MCF 10A (cell line): ENCODE data around the gene SRPK3. TPM values are rescaled to one million over a fixed set of nuclear protein-coding genes. Genes with fewer than 3 reads are reported as not detected.
"Not testable (repeated sequence)": the region's sequence is repeated elsewhere in the genome, so short reads cannot be mapped to it uniquely, and the experiment has no call there.

ENCODE experiments used
- BruUV-seq: library from RNA; stranded (reverse); fragments of 400-500 nt; replicated peaks from 2 replicates; lab custom pipeline; 2021; lab: Mats Ljungman, UMichigan
- CTCF ChIA-PET: fragments of 300-600 bp; sonication (Branson Sonifier 250); formaldehyde crosslinking; extraction: SDS; loops from one replicate; lab custom pipeline; 2021; ENCODE audit warnings: antibody characterized with exemption, inconsistent platforms; lab: Yijun Ruan, JAX
- POLR2A ChIA-PET: fragments of 300-600, 350-650 bp; sonication (Branson Sonifier 250); formaldehyde crosslinking; extraction: SDS; loops from one replicate; lab custom pipeline; 2020; ENCODE audit warnings: antibody characterized with exemption, inconsistent platforms; lab: Yijun Ruan, JAX
- DNase-seq: peaks from one replicate; pipeline ENCODE4 v3.0.0-alpha.2; 2018; ENCODE audit not compliant: unreplicated experiment
- H3K27ac Mint-ChIP-seq: one replicate; pipeline ENCODE4 v1.8.0; 2022; ENCODE audit warnings: mild to moderate bottlenecking, low read depth, mixed read lengths; ENCODE audit not compliant: unreplicated experiment
- H3K27me3 Mint-ChIP-seq: one replicate; pipeline ENCODE4 v1.8.0; 2022; ENCODE audit warnings: mixed read lengths; ENCODE audit not compliant: insufficient read depth, unreplicated experiment
- H3K36me3 Mint-ChIP-seq: one replicate; pipeline ENCODE4 v1.8.0; 2022; ENCODE audit warnings: mild to moderate bottlenecking, moderate library complexity, mixed read lengths; ENCODE audit not compliant: insufficient read depth, unreplicated experiment
- H3K4me1 Mint-ChIP-seq: one replicate; pipeline ENCODE4 v1.8.0; 2022; ENCODE audit warnings: mixed read lengths; ENCODE audit not compliant: insufficient read depth, unreplicated experiment
- H3K4me3 Mint-ChIP-seq: one replicate; pipeline ENCODE4 v1.8.0; 2022; ENCODE audit warnings: mild to moderate bottlenecking, moderate library complexity, mixed read lengths; ENCODE audit not compliant: unreplicated experiment
- H3K9me3 Mint-ChIP-seq: one replicate; pipeline ENCODE4 v1.8.0; 2022; ENCODE audit warnings: mixed read lengths; ENCODE audit not compliant: unreplicated experiment
- CTCF ChIP-seq: fragments of 200-600 bp; IDR thresholded peaks from one replicate; pipeline ENCODE4 v1.8.0; 2022; ENCODE audit warnings: antibody characterized with exemption, mild to moderate bottlenecking; ENCODE audit not compliant: unreplicated experiment
- intact Hi-C: fragments of 100-400 bp; cut with micrococcal nuclease; formaldehyde crosslinking; loops from 2 replicates; pipeline ENCODE4 v1.14.1; 2022
- total RNA-seq: library from RNA; stranded (reverse); gene quantifications from 2 replicates; pipeline ENCODE4 v1.2.3, GENCODE V29; 2022

Gene SRPK3
- total RNA-seq, 1 experiment from 2014 or later: not detected

GRCh38 chrX:153740631-153741222 lies 40.1 kb upstream of the SRPK3 start:
- POLR2A ChIA-PET: no interaction called here
- CTCF ChIA-PET: no interaction called here
- Mint-ChIP-seq H3K36me3 (peaks cover 8% of the 10 kb centered on the region), H3K4me1 (no peaks in the 10 kb centered on the region), H3K9me3 (peaks cover 2% of the 10 kb centered on the region), H3K27me3 (peaks cover under 1% of the 10 kb centered on the region), H3K4me3 (no peak overlapping the region), H3K27ac (no peak overlapping the region)
- no TSS peak for BruUV-seq
- intact Hi-C loops: no loop called here
- no peak for TF ChIP-seq CTCF
- DNase-seq: no peak

GRCh38 chrX:153741446-153741845 lies 39.4 kb upstream of the SRPK3 start:
- no peak overlapping the region for H3K27ac Mint-ChIP-seq
- BruUV-seq: no TSS peak
- CTCF ChIA-PET: no interaction called here
- H3K9me3 Mint-ChIP-seq: no peaks in the 10 kb centered on the region
- no peak for DNase-seq
- H3K27me3 Mint-ChIP-seq: peaks cover 8% of the 10 kb centered on the region
- H3K36me3 Mint-ChIP-seq: peaks cover 8% of the 10 kb centered on the region
- intact Hi-C loops: no loop called here
- no peak overlapping the region for H3K4me3 Mint-ChIP-seq
- H3K4me1 Mint-ChIP-seq: no peaks in the 10 kb centered on the region
- POLR2A ChIA-PET: no interaction called here
- TF ChIP-seq CTCF: no peak

GRCh38 chrX:153742111-153742510 lies 38.7 kb upstream of the SRPK3 start:
- H3K9me3 Mint-ChIP-seq, H3K4me1 Mint-ChIP-seq, intact Hi-C loops: not testable (repeated sequence)

GRCh38 chrX:153742796-153743467 lies 37.9 kb upstream of the SRPK3 start:
- H3K9me3 Mint-ChIP-seq, H3K4me3 Mint-ChIP-seq, POLR2A ChIA-PET, DNase-seq, H3K4me1 Mint-ChIP-seq, BruUV-seq, H3K36me3 Mint-ChIP-seq, H3K27ac Mint-ChIP-seq, CTCF ChIA-PET, intact Hi-C loops: not testable (repeated sequence)
- peaks cover 11% of the 10 kb centered on the region for H3K27me3 Mint-ChIP-seq

More at GRCh38 chrX:153742111-153742510, 38.7 kb upstream of the SRPK3 start:
- H3K27ac Mint-ChIP-seq, DNase-seq, H3K36me3 Mint-ChIP-seq, POLR2A ChIA-PET, BruUV-seq, CTCF ChIA-PET, H3K4me3 Mint-ChIP-seq: not testable (repeated sequence)
- H3K27me3 Mint-ChIP-seq: peaks cover 11% of the 10 kb centered on the region

- H3K36me3 Mint-ChIP-seq, H3K4me3 Mint-ChIP-seq, H3K4me1 Mint-ChIP-seq, CTCF ChIA-PET, POLR2A ChIA-PET, H3K9me3 Mint-ChIP-seq, intact Hi-C loops, BruUV-seq, DNase-seq, H3K27ac Mint-ChIP-seq: not testable (repeated sequence)
- H3K27me3 Mint-ChIP-seq: peaks cover 13% of the 10 kb centered on the region
Observed at GRCh38 chrX:153743468-153744209, 37.2 kb upstream of the SRPK3 start.
